HepG2 (cell line): Measurements from ENCODE around the gene CLDN10. TPM values are rescaled to one million over a fixed set of nuclear protein-coding genes. Genes with fewer than 3 reads are reported as not detected.

Source experiments
- ATAC-seq: fragments of 200-7000 bp; cut with Tn5 transposase; 3 replicates; pipeline ENCODE4 v1.9.1; 2020; ENCODE audit warnings: mild to moderate bottlenecking, moderate library complexity
- BruUV-seq: library from RNA; stranded (reverse); fragments of 400-500 nt; replicated peaks from 2 replicates; lab custom pipeline; 2021; lab: Mats Ljungman, UMichigan
- CTCF ChIA-PET: fragments of 300-600 bp; formaldehyde crosslinking; extraction: SDS; loops from one replicate; lab custom pipeline; 2021; ENCODE audit warnings: low total read pairs, inconsistent platforms, low intra/inter-chr PET ratio; lab: Yijun Ruan, JAX
- POLR2A ChIA-PET: fragments of 350-600 bp; sonication (Branson Sonifier 250); formaldehyde crosslinking; loops from one replicate; lab custom pipeline; 2020; ENCODE audit warnings: antibody characterized with exemption, inconsistent platforms; lab: Yijun Ruan, JAX
- DNase-seq: peaks from one replicate; pipeline ENCODE4 v3.0.0-alpha.2; 2015; ENCODE audit warnings: low spot score
- FAIRE-seq: peaks from 3 replicates; lab custom pipeline; 2011; peaks lifted over from hg19 to GRCh38; lab: Jason Lieb, UNC
- H2AFZ ChIP-seq: one replicate; pipeline ENCODE4 v1.6.1; 2011; ENCODE audit warnings: low read length, inconsistent platforms
- H3K27ac ChIP-seq: fragments of 300-600 bp; 3 replicates; pipeline ENCODE4 v1.8.0; 2011; ENCODE audit warnings: mixed run types, mild to moderate bottlenecking, mixed read lengths, low read length, inconsistent platforms; ENCODE audit not compliant: insufficient read depth; ENCODE audit errors: extremely low read length
- H3K27me3 ChIP-seq, 2 experiments: fragments of 200-600 bp in 1 of 2; 2 replicates in 1 of 2; 3 replicates in 1 of 2; pipeline versions ENCODE4 v1.6.0 to v1.8.0; 2011; ENCODE audit warnings: low read length in 2 of 2, mild to moderate bottlenecking in 2 of 2, moderate library complexity in 2 of 2, inconsistent platforms in 1 of 2; ENCODE audit not compliant: insufficient read depth in 2 of 2, control insufficient read depth in 1 of 2
- H3K36me3 ChIP-seq, 2 experiments: fragments of 200-600 bp in 1 of 2; replicated peaks in 1 of 2; 2 replicates in 1 of 2; 3 replicates in 1 of 2; pipeline versions ENCODE4 v1.5.1 to v1.8.0; 2011; ENCODE audit warnings: low read length in 2 of 2, inconsistent platforms in 1 of 2; ENCODE audit not compliant: insufficient read depth in 2 of 2, control insufficient read depth in 1 of 2
- H3K4me1 ChIP-seq: 2 replicates; pipeline ENCODE4 v1.5.1; 2012; ENCODE audit warnings: low read length, inconsistent platforms; ENCODE audit not compliant: insufficient read depth
- H3K4me2 ChIP-seq: 2 replicates; pipeline ENCODE4 v1.6.0; 2011; ENCODE audit warnings: low read depth, low read length, inconsistent platforms
- H3K4me3 ChIP-seq, 3 experiments: fragments of 200-600 bp in 1 of 3; sonication (generic), shearing (Covaris generic) in 1 of 3; replicated peaks in 1 of 3; 2 replicates each; pipeline ENCODE4 v1.5.1; 2011 to 2016; ENCODE audit warnings: low read length in 3 of 3, inconsistent platforms in 2 of 3, low read depth in 2 of 3, mild to moderate bottlenecking in 2 of 3, control low read depth in 1 of 3, mixed read lengths in 1 of 3; ENCODE audit not compliant: insufficient read depth in 1 of 3
- H3K79me2 ChIP-seq: one replicate; pipeline ENCODE4 v1.6.1; 2011; ENCODE audit warnings: low read length, inconsistent platforms; ENCODE audit not compliant: insufficient read depth
- H3K9ac ChIP-seq: 2 replicates; pipeline ENCODE4 v1.6.0; 2011; ENCODE audit warnings: mild to moderate bottlenecking, low read depth, low read length, inconsistent platforms; ENCODE audit not compliant: insufficient read depth
- H3K9me3 ChIP-seq: 2 replicates; pipeline ENCODE4 v1.5.1; 2012; ENCODE audit warnings: mild to moderate bottlenecking, low read length
- H4K20me1 ChIP-seq: 2 replicates; pipeline ENCODE4 v1.6.0; 2011; ENCODE audit warnings: inconsistent platforms, mild to moderate bottlenecking, low read length, moderate library complexity; ENCODE audit not compliant: insufficient read depth
- CBX2 ChIP-seq, 2 experiments: fragments of 200-600 bp in 1 of 2; sonication (generic); formaldehyde crosslinking in 1 of 2; IDR thresholded peaks; 2 replicates each; pipeline versions ENCODE4 v1.7.0 to v1.8.1; 2018 to 2022; ENCODE audit warnings: low read depth in 2 of 2, low read length in 1 of 2, mild to moderate bottlenecking in 1 of 2, missing genetic modification reagents in 1 of 2
- CCAR2 ChIP-seq: fragments of 200-400 bp; formaldehyde crosslinking; optimal IDR thresholded peaks from 2 replicates; pipeline ENCODE3; 2018; ENCODE audit warnings: low read depth, mild to moderate bottlenecking, low read length, moderate library complexity
- ELK4 ChIP-seq: sonication (generic); formaldehyde crosslinking; IDR thresholded peaks from 2 replicates; pipeline ENCODE4 v1.9.0; 2021; ENCODE audit warnings: missing genetic modification reagents, borderline replicate concordance
- NR3C1 ChIP-seq: sonication (generic); formaldehyde crosslinking; IDR thresholded peaks from 2 replicates; pipeline ENCODE4 v1.4.0; 2020; ENCODE audit warnings: missing genetic modification reagents
- RARA ChIP-seq: IDR thresholded peaks from 2 replicates; pipeline ENCODE4 v1.6.1; 2016; ENCODE audit warnings: missing genetic modification reagents, missing compliant biosample characterization
- RNF2 ChIP-seq: fragments of 450-650 bp; conservative IDR thresholded peaks from 2 replicates; pipeline ENCODE4 v1.6.1; 2016; ENCODE audit warnings: low read depth
- SCMH1 ChIP-seq: sonication (generic); formaldehyde crosslinking; IDR thresholded peaks from 2 replicates; pipeline ENCODE4 v1.9.0; 2021; ENCODE audit warnings: missing genetic modification reagents, mild to moderate bottlenecking, borderline replicate concordance
- THAP9 ChIP-seq: sonication (generic); formaldehyde crosslinking; IDR thresholded peaks from 2 replicates; pipeline ENCODE4; 2020; ENCODE audit warnings: missing genetic modification reagents, mild to moderate bottlenecking, borderline replicate concordance
- ZBTB39 ChIP-seq: sonication (generic); formaldehyde crosslinking; IDR thresholded peaks from 2 replicates; pipeline ENCODE4 v1.5.0; 2020; ENCODE audit warnings: missing genetic modification reagents
- ZFP36 ChIP-seq: fragments of 150-350 bp; IDR thresholded peaks from 2 replicates; pipeline ENCODE4 v1.6.1; 2018; ENCODE audit warnings: borderline replicate concordance, low read length, low read depth; ENCODE audit not compliant: partially characterized antibody
- ZIK1 ChIP-seq: sonication (generic); formaldehyde crosslinking; IDR thresholded peaks from 2 replicates; pipeline ENCODE4 v1.5.0; 2020; ENCODE audit warnings: mild to moderate bottlenecking, low read depth, missing genetic modification reagents, borderline replicate concordance
- ZNF891 ChIP-seq: sonication (generic); formaldehyde crosslinking; IDR thresholded peaks from 2 replicates; pipeline ENCODE4 v1.5.0; 2020; ENCODE audit warnings: mild to moderate bottlenecking, missing genetic modification reagents
- WGBS: methylation state at CpG from one replicate; pipeline ENCODE4 v1.1.6; 2017; ENCODE audit warnings: low lambda C conversion rate; 5-methylcytosine and 5-hydroxymethylcytosine counted together
- in situ Hi-C: cut with HindIII; loops from 2 replicates; pipeline ENCODE4 v1.10.0; 2017; ENCODE audit warnings: low pct_unique_long_range_greater_than_20kb; ENCODE audit not compliant: extremely low pct_ligation_motif_present
- intact Hi-C: fragments of 100-400 bp; cut with micrococcal nuclease; formaldehyde crosslinking; loops from one replicate; pipeline ENCODE4 v1.10.0; 2022; ENCODE audit not compliant: unreplicated experiment
- polyA plus RNA-seq, 8 experiments: library from polyadenylated mRNA; depleted of rRNA in 3 of 8; stranded (reverse) in 7 of 8; unstranded in 1 of 8; fragments of >200 nt; fragmentation: Illumina TruSeq in 4 of 8; extraction: Trizol in 4 of 8; gene quantifications; 2 replicates each; pipeline versions ENCODE4 v1.2.1 to v1.2.3, GENCODE V29; 2011 to 2016; ENCODE audit warnings: low read depth in 4 of 8, missing spikeins in 1 of 8, mixed read lengths in 1 of 8; ENCODE audit not compliant: insufficient read depth in 1 of 8
- total RNA-seq, 5 experiments: library from RNA; depleted of rRNA; stranded (reverse); fragments of >200 nt; fragmentation: Illumina TruSeq; extraction: Trizol; gene quantifications; 2 replicates each; pipeline ENCODE4 v1.2.3, GENCODE V29; 2016; ENCODE audit warnings: low read depth in 1 of 5
- TF ChIP-seq, protein P1 (sequence below): sonication (generic); formaldehyde crosslinking; IDR thresholded peaks from 2 replicates; pipeline ENCODE4 v1.4.0; 2020; ENCODE audit warnings: missing genetic modification reagents, borderline replicate concordance

The CLDN10 gene
- total and polyA plus RNA-seq, 2 of the 13 experiments (the other 11 are each of a cell fraction or from before 2014, with no cell fraction given), result not detected

- H3K27ac ChIP-seq, result no peak overlapping the region
- H3K36me3 ChIP-seq, result no peaks in the 10 kb centered on the region
- H3K79me2 ChIP-seq, result no peaks in the 10 kb centered on the region
- no peak for ATAC-seq
- no peak for FAIRE-seq
- whole genome bisulfite sequencing, result 51% methylated on average over 26 of the region's 29 CpGs
- H4K20me1 ChIP-seq, result no peaks in the 10 kb centered on the region
- in situ Hi-C loops (no loop called here), intact Hi-C loops (no loop called here)
- H3K27me3 ChIP-seq, result peaks cover 2 to 39% of the 10 kb centered on the region in 2 experiments; a peak in 4 of 5 replicates
- no peak overlapping the region for H3K4me2 ChIP-seq
- POLR2A ChIA-PET, result no interaction called here
- H2AFZ ChIP-seq, result no peak overlapping the region
- peaks cover 27% of the 10 kb centered on the region for H3K4me1 ChIP-seq
- no peak overlapping the region for H3K9ac ChIP-seq
- BruUV-seq, result no TSS peak
- no peaks in the 10 kb centered on the region for H3K9me3 ChIP-seq
- CTCF ChIA-PET, result no interaction called here
- no peak overlapping the region for H3K4me3 ChIP-seq
- DNase-seq, result no peak
- TF ChIP-seq, protein P1, sequence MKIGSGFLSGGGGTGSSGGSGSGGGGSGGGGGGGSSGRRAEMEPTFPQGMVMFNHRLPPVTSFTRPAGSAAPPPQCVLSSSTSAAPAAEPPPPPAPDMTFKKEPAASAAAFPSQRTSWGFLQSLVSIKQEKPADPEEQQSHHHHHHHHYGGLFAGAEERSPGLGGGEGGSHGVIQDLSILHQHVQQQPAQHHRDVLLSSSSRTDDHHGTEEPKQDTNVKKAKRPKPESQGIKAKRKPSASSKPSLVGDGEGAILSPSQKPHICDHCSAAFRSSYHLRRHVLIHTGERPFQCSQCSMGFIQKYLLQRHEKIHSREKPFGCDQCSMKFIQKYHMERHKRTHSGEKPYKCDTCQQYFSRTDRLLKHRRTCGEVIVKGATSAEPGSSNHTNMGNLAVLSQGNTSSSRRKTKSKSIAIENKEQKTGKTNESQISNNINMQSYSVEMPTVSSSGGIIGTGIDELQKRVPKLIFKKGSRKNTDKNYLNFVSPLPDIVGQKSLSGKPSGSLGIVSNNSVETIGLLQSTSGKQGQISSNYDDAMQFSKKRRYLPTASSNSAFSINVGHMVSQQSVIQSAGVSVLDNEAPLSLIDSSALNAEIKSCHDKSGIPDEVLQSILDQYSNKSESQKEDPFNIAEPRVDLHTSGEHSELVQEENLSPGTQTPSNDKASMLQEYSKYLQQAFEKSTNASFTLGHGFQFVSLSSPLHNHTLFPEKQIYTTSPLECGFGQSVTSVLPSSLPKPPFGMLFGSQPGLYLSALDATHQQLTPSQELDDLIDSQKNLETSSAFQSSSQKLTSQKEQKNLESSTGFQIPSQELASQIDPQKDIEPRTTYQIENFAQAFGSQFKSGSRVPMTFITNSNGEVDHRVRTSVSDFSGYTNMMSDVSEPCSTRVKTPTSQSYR (CRISPR knock-in tag), result no peak
- TF ChIP-seq RARA, result no peak
- no peak for TF ChIP-seq ZNF891 (CRISPR knock-in tag)
- no peak for TF ChIP-seq ZBTB39
- TF ChIP-seq ZFP36, result peak; percentile 46
- TF ChIP-seq CCAR2, result no peak
- TF ChIP-seq ELK4, result no peak
- TF ChIP-seq NR3C1 (CRISPR knock-in tag), result no peak
- no peak for TF ChIP-seq ZIK1 (CRISPR knock-in tag)
- TF ChIP-seq CBX2 (IDR thresholded peaks at IDR 0.05; ENCODE audit: low read depth, low read length), result peak; percentile 87; the same call in 1 of the 2 replicates
- TF ChIP-seq CBX2 (CRISPR knock-in tag; IDR thresholded peaks at IDR 0.05; ENCODE audit: low read depth), result no peak
- TF ChIP-seq RNF2, result peak; percentile 81
- TF ChIP-seq THAP9 (CRISPR knock-in tag), result no peak
- no peak for TF ChIP-seq SCMH1
- TF ChIP-seq, all 625 proteins: peak for 3
Observed at GRCh38 chr13:95553581-95554385, 1.3 kb downstream of the CLDN10 start.
